Measurements from ENCODE around the gene SETBP1.

Gene SETBP1

GRCh38 chr18:44680273-44681075, at the start of gene SETBP1:
TSS of gene SETBP1 (plus strand) at chr18:44680888. CDS start at chr18:44701347, 20,459 bp downstream.
- DNase-seq (ENCODE audit: low spot score): peak; percentile 43

GRCh38 chr18:44632469-44633145, 48.1 kb upstream of the SETBP1 start:
- no peak for DNase-seq (ENCODE audit: low spot score)

GRCh38 chr18:44635546-44635945, 45.1 kb upstream of the SETBP1 start:
- DNase-seq (ENCODE audit: low spot score): no peak

GRCh38 chr18:44636241-44636640, 44.4 kb upstream of the SETBP1 start:
- no peak for DNase-seq (ENCODE audit: low spot score)

- no peak for DNase-seq (ENCODE audit: low spot score)
Measured at GRCh38 chr18:44637210-44638033, 43.3 kb upstream of the SETBP1 start.

GRCh38 chr18:44638034-44638540, 42.6 kb upstream of the SETBP1 start:
- no peak for DNase-seq (ENCODE audit: low spot score)

- no peak for DNase-seq (ENCODE audit: low spot score)
Measured at GRCh38 chr18:44638811-44639210, 41.9 kb upstream of the SETBP1 start.

GRCh38 chr18:44643004-44643403, 37.7 kb upstream of the SETBP1 start:
- no peak for DNase-seq (ENCODE audit: low spot score)

GRCh38 chr18:44651478-44651877, 29.2 kb upstream of the SETBP1 start:
- DNase-seq (ENCODE audit: low spot score): no peak

GRCh38 chr18:44651918-44652572, 28.6 kb upstream of the SETBP1 start:
- no peak for DNase-seq (ENCODE audit: low spot score)

- DNase-seq (ENCODE audit: low spot score): no peak
Measured at GRCh38 chr18:44652722-44653121, 28.0 kb upstream of the SETBP1 start.

GRCh38 chr18:44654573-44654972, 26.1 kb upstream of the SETBP1 start:
- DNase-seq (ENCODE audit: low spot score): no peak

GRCh38 chr18:44655435-44655834, 25.3 kb upstream of the SETBP1 start:
- DNase-seq (ENCODE audit: low spot score): no peak

- DNase-seq (ENCODE audit: low spot score): no peak
Measured at GRCh38 chr18:44659771-44660170, 20.9 kb upstream of the SETBP1 start.

- no peak for DNase-seq (ENCODE audit: low spot score)
Measured at GRCh38 chr18:44668270-44668975, 12.3 kb upstream of the SETBP1 start.

GRCh38 chr18:44671914-44672313, 8.8 kb upstream of the SETBP1 start:
- DNase-seq (ENCODE audit: low spot score): no peak

GRCh38 chr18:44672506-44672905, 8.2 kb upstream of the SETBP1 start:
- DNase-seq (ENCODE audit: low spot score): no peak

GRCh38 chr18:44673256-44673880, 7.3 kb upstream of the SETBP1 start:
- DNase-seq (ENCODE audit: low spot score): no peak

GRCh38 chr18:44677933-44678332, 2.8 kb upstream of the SETBP1 start:
- no peak for DNase-seq (ENCODE audit: low spot score)

- no peak for DNase-seq (ENCODE audit: low spot score)
Measured at GRCh38 chr18:44678725-44679055, 2.0 kb upstream of the SETBP1 start.

All from pons (tissue), 1 donor.